SU-DHL-6 (cell line): ENCODE measurements around the gene KIF21B.

Experiments used
- H2AFZ ChIP-seq: fragments of 200-600 bp; sonication (generic); 2 replicates; pipeline ENCODE4 v1.6.1; 2014; ENCODE audit warnings: low read depth, mild to moderate bottlenecking, moderate library complexity, mixed read lengths, antibody characterized with exemption, low read length; ENCODE audit not compliant: severe bottlenecking
- H3F3A ChIP-seq: fragments of 200-600 bp; shearing (Covaris generic); 2 replicates; pipeline ENCODE4 v1.6.0; 2016; ENCODE audit warnings: antibody characterized with exemption, mild to moderate bottlenecking; ENCODE audit not compliant: insufficient read depth
- H3K27ac ChIP-seq: fragments of 200-600 bp; sonication (generic); 2 replicates; pipeline ENCODE4 v1.5.1; 2016; ENCODE audit warnings: low read depth, mild to moderate bottlenecking, low read length, moderate library complexity, mixed read lengths
- H3K27me3 ChIP-seq: fragments of 200-600 bp; sonication (generic), shearing (Covaris generic); 2 replicates; pipeline ENCODE4 v1.6.0; 2014; ENCODE audit warnings: mild to moderate bottlenecking, low read length
- H3K36me3 ChIP-seq: fragments of 200-600 bp; sonication (generic); 2 replicates; pipeline ENCODE4 v1.6.1; 2014; ENCODE audit warnings: mild to moderate bottlenecking, low read length, mixed read lengths
- H3K4me2 ChIP-seq: fragments of 300-600, 200-600 bp; shearing (Covaris generic), sonication (generic); 2 replicates; pipeline ENCODE4 v1.6.0; 2014; ENCODE audit warnings: low read length, low read depth, mild to moderate bottlenecking; ENCODE audit not compliant: poor library complexity, severe bottlenecking
- H3K4me3 ChIP-seq: fragments of 200-600 bp; sonication (generic); 2 replicates; pipeline ENCODE4 v1.5.1; 2014; ENCODE audit warnings: antibody characterized with exemption, low read length, mild to moderate bottlenecking, mixed read lengths; ENCODE audit not compliant: insufficient read depth, poor library complexity, severe bottlenecking
- H3K79me2 ChIP-seq: fragments of 200-600 bp; sonication (generic); 2 replicates; pipeline ENCODE4 v1.6.1; 2014; ENCODE audit warnings: mild to moderate bottlenecking, low read length, moderate library complexity; ENCODE audit not compliant: insufficient read depth
- H3K9ac ChIP-seq: fragments of 200-600 bp; sonication (generic); 2 replicates; pipeline ENCODE4 v1.7.0; 2014; ENCODE audit warnings: mild to moderate bottlenecking, low read length
- H3K9me2 ChIP-seq: fragments of 200-600 bp; sonication (generic); replicated peaks from 2 replicates; pipeline ENCODE4 v1.6.1; 2014; ENCODE audit warnings: low read length; ENCODE audit not compliant: insufficient read depth
- H3K9me3 ChIP-seq: fragments of 200-600 bp; sonication (generic); 2 replicates; pipeline ENCODE4 v1.6.1; 2014; ENCODE audit warnings: low read length, mixed read lengths; ENCODE audit not compliant: insufficient read depth
- H4K20me1 ChIP-seq: fragments of 200-600 bp; sonication (generic); 2 replicates; pipeline ENCODE4 v1.6.1; 2014; ENCODE audit warnings: low read depth, mild to moderate bottlenecking, antibody characterized with exemption, low read length, moderate library complexity, mixed read lengths
- CTCF ChIP-seq: fragments of 200-600 bp; sonication (generic); IDR thresholded peaks from one replicate; pipeline ENCODE4 v1.5.1; 2017; ENCODE audit warnings: antibody characterized with exemption, mild to moderate bottlenecking, low read length, moderate library complexity; ENCODE audit not compliant: insufficient read depth, poor library complexity, severe bottlenecking
- EZH2phosphoT487 ChIP-seq: fragments of 200-600 bp; sonication (generic), shearing (Covaris generic); conservative IDR thresholded peaks from 2 replicates; pipeline ENCODE4 v1.6.1; 2018; ENCODE audit warnings: mild to moderate bottlenecking, antibody characterized with exemption, low read length, moderate library complexity, mixed read lengths

Gene KIF21B

GRCh38 chr1:200969726-200970561 lies 53.6 kb downstream of the KIF21B start:
- no peak overlapping the region for H3K9ac ChIP-seq
- no peak overlapping the region for H3K4me3 ChIP-seq
- no peaks in the 10 kb centered on the region for H3K9me2 ChIP-seq
- no peak for TF ChIP-seq CTCF
- no peak for TF ChIP-seq EZH2phosphoT487
- no peaks in the 10 kb centered on the region for H3F3A ChIP-seq
- no peak overlapping the region for H3K27ac ChIP-seq
- no peaks in the 10 kb centered on the region for H3K27me3 ChIP-seq
- H3K79me2 ChIP-seq: no peaks in the 10 kb centered on the region
- no peak overlapping the region for H3K4me2 ChIP-seq
- H3K9me3 ChIP-seq: no peaks in the 10 kb centered on the region
- no peaks in the 10 kb centered on the region for H3K36me3 ChIP-seq
- no peak overlapping the region for H2AFZ ChIP-seq
- no peaks in the 10 kb centered on the region for H4K20me1 ChIP-seq

DNA sequence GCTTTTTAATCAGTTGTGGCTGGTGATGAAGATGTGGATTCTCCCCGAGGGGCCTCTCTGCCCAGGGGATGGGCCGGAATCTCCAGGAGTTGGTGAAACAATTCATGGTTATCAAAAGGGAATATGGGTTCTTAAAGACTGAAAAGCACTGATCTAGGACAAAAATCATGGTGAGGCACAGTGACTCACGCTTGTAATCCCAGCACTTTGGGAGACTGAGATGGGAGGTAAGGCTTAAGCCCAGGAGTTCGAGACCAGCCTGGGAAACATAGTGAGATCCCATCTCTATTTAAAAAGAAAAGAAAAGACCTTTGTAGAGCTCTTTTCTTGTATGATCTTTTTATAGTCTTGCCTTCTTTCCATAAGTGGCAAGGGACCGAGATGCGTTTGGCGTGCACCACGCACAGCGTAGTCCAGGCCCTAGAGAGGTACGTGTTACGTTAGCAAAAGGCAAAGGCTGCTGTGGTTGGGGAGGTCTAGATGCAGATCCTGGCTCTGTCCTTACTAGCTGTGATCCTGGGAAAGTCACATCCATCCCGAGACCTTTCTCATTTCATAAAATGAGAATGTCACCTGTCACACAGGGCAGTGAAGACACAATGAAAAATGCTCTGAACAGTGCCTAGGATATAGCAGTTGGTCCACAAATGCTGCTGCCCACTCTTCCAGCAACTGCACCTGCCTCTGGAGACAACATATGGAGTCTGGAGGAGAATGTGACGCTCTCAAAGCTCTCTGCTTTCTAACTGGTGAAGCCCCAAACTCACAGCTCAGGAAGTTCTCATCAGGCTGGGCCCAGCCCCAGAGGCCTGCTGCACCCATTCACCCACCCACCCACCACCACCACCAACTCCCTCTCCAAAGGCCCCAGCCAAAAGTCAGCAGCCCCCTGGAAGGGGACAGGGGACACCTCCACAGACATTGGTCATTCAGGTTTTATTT lies 54.8 kb downstream of the KIF21B start:
- Histone ChIP-seq H3K9ac (no peak overlapping the region), H2AFZ (no peak overlapping the region)

More for the DNA sequence above, 54.8 kb downstream of the KIF21B start:
- H3K79me2 ChIP-seq: no peaks in the 10 kb centered on the region
- H3F3A ChIP-seq: no peaks in the 10 kb centered on the region
- H3K27me3 ChIP-seq: no peaks in the 10 kb centered on the region
- H4K20me1 ChIP-seq: no peaks in the 10 kb centered on the region
- no peak overlapping the region for H3K27ac ChIP-seq
- H3K36me3 ChIP-seq: no peaks in the 10 kb centered on the region
- no peaks in the 10 kb centered on the region for H3K9me3 ChIP-seq
- no peaks in the 10 kb centered on the region for H3K9me2 ChIP-seq
- no peak for TF ChIP-seq CTCF
- TF ChIP-seq EZH2phosphoT487: no peak
- no peak overlapping the region for H3K4me3 ChIP-seq
- no peak overlapping the region for H3K4me2 ChIP-seq
